RPMI7951 (cell line): ENCODE data around the gene ZNF830. TPM values are rescaled to one million over a fixed set of nuclear protein-coding genes. Genes with fewer than 3 reads are reported as not detected.
"Not testable (repeated sequence)": the region's sequence is repeated elsewhere in the genome, so short reads cannot be mapped to it uniquely, and the experiment has no call there.

Experiments
- DNase-seq: peaks from one replicate; pipeline ENCODE4 v3.0.0-alpha.2; 2012; ENCODE audit warnings: low read depth
- total RNA-seq: library from RNA; depleted of rRNA; stranded (reverse); fragments of >200 nt; shearing (Covaris generic); gene quantifications from 2 replicates; pipeline ENCODE4 v1.2.3, GENCODE V29; 2014; rRNA removed

The ZNF830 gene, protein sequence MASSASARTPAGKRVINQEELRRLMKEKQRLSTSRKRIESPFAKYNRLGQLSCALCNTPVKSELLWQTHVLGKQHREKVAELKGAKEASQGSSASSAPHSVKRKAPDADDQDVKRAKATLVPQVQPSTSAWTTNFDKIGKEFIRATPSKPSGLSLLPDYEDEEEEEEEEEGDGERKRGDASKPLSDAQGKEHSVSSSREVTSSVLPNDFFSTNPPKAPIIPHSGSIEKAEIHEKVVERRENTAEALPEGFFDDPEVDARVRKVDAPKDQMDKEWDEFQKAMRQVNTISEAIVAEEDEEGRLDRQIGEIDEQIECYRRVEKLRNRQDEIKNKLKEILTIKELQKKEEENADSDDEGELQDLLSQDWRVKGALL
- total RNA-seq = 10.6 and 11.8 TPM in 2 replicates

DNA sequence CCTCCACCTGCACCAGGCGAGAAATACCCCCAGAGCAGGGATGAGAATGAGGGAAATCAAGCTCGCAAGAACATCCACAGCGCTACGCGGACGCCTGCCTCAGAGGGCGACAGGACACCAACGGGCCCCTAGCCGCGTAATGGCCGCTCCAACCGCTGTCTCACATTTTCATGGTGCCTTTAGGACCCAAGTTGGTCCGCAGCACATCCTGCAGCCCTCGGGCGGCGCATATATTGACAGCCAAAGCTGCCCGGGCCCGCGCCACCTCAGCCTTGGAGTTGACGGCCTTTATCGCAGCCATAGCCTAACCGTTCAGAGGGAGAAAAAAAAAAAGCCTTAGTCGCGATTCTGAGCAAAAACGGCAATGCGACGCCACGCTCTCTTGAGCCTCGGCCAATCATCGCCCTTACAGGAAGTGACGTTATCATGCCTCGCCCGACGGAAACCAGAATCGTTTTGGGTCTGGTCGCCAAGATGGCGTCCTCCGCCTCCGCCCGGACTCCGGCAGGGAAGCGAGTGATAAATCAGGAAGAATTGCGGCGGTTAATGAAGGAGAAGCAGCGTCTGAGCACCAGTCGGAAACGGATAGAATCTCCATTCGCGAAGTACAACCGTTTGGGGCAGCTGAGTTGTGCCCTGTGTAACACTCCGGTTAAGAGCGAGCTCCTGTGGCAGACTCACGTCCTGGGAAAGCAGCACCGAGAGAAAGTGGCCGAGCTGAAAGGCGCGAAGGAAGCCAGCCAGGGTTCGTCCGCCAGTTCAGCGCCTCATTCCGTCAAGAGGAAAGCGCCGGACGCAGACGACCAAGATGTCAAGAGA is at the start of gene ZNF830, which contains the start of gene CCT6B:
Gene ZNF830, plus strand, starts transcription at position 448 of the 819 bp plus-strand sequence. Its CDS starts 27 bp downstream, at position 475.
Gene CCT6B, minus strand, starts transcription at position 368 of the 819 bp plus-strand sequence. Its CDS starts 67 bp downstream, at position 301.
- peak; percentile 91 for DNase-seq

DNA sequence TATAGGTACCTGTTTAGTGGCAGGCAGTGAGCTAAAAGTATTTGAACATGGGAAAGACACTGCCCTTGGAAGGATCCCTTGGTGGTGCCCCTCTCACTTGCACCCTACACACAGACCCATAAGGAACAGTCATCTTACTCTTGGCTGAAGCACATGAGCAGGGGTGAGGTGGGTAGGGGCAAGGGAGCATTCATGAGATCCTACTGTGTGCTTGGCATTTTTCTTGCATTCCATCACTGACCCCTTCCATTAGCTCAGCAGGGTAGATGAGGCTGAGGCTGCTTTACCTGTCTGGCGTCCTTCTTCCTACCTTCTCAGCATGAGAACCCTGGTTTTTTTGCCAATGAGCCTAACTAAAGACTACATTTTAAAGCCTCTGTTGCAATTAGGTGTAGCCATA is 48.3 kb upstream of the ZNF830 start:
- no peak for DNase-seq

DNA sequence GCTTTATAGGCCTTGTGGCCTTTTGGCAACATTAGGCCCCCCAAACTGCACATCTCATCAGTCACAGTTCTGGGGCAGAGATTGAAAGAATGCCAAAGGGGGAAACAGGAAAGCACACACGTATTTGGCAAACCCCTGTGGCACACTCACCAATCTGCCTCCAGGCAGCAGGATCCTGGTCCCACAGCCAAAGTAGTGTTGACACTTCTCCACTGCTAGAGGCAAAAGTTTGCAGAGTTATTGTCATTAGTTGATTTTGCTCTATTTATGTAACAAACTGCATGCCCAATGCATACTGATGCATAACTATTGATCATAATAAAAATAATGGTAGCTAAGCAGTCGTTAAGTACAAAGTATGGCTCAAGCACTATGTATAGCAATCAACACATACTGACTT is 45.2 kb upstream of the ZNF830 start:
- DNase-seq = no peak

DNA sequence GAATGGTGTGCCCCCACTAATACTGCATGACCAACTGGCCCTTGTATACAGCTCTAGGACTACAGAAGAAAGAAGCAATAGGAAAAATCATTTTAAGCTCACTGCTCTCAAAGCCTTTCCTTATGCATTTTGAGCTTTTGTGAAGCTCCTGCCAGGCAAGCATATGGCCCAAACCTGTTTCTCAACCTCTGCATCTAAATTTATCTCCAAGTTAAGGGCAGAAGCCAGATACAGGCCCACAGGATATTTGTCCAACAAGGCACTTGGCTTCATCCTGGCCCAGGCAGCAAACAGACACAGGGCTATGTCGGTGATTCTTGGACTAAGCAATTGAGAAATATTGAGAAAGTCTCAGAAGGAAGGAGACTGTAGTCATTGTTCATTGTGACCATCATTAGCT is 44.0 kb upstream of the ZNF830 start:
- DNase-seq = no peak

- DNase-seq = no peak
Observed at GRCh38 chr17:34920676-34921075, 40.7 kb upstream of the ZNF830 start.

- DNase-seq = no peak
Observed at GRCh38 chr17:34926661-34927060, 34.7 kb upstream of the ZNF830 start.

- DNase-seq = no peak
Observed at GRCh38 chr17:34930283-34930682, 31.1 kb upstream of the ZNF830 start.

DNA sequence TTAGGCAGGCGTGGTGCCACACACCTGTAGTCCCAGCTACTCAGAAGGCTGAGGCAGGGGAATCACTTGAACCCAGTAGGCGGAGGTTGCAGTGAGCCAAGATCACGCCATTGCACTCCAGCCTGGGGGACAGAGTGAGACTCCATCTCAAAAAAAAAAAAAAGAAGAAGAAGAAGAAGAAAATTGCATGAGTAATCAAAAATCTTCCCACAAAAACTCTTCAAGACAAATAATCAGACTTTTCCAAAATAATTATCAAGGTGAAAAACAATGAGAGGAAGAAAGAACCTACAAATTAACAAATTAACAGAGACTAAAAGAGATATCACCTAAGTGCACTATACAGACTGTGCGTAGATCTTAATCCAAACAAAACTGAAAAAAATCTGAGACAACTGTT is 10.6 kb upstream of the ZNF830 start:
- not testable (repeated sequence) for DNase-seq

DNA sequence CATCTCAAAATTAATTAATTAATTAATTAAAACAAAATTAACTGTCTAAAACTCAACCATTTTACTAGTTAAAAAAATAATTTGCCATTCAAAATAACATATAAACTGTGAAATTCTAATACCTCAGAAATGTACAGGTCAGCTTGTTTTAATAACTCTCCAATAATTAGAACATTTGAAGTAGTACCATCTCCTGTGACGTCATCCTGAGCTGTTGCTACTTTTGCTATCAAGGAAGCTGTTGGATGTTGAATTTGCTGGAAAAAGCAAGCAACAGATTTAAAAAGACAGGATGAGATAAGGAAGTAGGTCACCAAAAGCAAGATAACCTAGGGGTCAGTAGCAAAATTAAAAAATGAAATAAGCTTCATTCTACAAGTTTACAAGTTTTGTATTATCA is 2.9 kb upstream of the ZNF830 start:
- DNase-seq = no peak

DNA sequence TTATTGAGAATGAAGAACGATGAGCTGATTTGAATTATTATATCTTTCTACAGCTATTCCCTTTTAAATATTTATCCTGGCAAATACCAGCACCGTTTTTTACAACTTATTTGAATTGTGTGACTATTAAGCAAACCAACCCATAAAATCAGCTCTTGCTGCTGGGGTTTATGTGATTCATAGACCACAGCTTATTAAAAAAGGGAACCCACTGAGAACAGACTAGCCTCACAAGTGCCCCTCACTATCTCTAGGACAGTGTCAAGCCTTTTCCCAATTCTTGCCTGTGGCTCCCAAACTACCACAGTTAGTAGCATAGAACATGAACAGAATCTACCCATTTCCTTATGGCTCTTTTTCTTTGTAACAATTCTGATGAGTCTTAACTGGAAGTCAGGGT is 12.8 kb downstream of the ZNF830 start:
- no peak for DNase-seq

DNA sequence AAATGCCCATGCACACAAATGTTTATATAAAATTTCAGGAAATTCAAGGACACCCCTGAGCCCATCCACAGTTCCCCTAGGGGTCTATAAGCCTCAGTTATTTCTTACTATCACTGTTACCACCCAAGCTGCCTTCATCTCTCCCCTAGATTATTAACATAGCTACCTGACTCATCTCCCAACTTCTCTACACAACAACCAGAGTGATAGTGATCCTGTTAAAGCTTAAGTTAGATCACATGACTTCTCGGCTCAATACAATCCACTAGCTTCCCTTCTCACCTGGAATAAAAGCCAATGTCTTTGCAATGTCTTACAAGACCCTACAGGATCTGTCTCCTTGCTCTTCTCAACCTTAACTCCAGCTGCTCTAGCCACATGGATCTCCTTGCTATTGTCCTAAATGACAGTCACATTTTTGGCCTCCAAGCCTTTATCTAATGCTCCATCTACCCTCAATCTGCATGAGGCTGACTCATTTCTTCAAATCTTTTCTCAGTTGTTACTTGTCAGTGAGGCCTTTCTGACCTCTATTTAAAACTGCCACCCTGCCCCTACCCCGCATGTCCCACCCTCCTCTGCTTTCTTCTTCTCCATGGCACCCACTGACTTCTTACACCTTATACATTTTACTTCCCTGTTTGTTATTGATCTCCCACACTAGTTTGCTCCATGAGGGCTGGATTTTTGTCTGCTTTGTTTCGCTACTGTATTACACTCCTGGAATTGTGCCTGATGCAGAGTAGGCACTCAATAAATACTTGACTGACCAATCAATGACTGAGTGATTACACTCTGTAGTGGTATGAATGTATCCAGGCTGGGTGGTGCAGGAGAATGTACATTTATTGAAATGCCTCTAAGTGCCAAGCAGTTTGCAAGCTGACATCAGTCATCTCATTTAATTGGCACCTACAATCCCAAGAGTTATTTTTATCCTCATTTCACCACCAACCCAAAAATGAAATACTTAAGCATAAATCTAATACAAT is 13.8 kb downstream of the ZNF830 start:
- peak; percentile 10 for DNase-seq

DNA sequence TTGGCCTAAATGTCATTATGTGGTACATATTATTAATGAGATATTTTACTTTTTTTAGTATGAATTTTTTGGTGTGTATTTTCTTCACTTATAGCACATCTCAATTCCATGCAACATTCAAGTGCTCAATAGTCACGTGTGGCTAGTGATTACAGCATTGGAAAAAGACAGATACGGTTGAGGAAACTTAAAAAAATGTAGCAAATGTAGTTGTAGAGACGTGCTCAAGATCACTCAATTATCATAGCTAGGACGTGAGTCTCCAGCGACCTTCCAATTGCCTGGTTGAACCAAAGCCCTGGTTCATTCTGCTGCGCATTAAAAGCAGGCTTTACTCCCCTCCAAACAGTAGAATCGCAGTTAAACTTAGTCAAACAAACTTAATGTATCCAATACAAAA is 17.8 kb downstream of the ZNF830 start:
- DNase-seq = no peak

GRCh38 chr17:34979650-34980352 is 18.5 kb downstream of the ZNF830 start:
- no peak for DNase-seq

GRCh38 chr17:34980353-34980680 is 19.0 kb downstream of the ZNF830 start, which contains the start of gene LIG3:
LIG3 (plus strand) TSS chr17:34980512; CDS start chr17:34983006, 2,494 bp downstream.
- peak; percentile 88 for DNase-seq

DNA sequence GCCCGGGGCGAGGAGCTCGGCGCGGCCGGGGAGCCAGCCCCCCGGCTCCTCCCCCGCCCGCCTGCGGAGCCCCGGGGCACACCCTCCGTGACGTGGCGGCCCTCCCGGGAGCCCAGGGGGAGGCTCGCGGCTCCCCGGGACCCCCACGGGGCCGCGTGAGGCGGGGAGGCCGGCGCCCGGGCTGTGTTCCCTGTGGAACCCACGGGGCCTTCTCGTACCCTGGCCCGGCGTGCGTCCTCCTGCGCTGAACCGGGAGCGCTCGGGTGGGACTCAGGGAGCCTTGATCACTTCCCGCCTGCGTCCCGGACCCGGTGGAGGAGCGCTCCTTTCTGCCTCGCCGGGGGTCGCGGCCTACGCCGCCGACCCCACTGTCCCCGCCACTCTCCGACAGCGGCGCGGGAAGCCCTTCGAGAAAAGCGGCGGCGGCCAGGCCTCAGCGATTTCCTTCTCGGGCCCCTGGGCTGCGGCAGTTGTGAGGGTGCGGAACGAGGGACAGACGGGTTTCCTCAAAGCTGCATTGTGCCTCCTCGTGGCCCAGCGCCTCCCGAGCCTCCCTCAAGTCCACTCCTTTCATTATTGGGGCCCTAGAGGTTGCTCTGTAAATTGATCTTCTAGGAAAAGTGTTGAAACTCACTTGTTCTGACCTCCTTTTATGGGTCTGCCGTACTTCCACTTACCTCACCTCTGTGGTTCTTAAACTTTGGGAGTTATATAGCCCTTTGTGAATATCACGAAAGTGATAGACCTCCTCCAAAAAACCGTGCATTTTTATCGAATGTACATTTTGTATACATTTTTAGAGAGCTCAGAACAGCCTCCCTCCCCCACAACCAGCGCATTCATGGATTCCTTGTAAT is 19.6 kb downstream of the ZNF830 start:
- peak; percentile 68 for DNase-seq

GRCh38 chr17:34981538-34982241 is 20.4 kb downstream of the ZNF830 start:
- DNase-seq = no peak

DNA sequence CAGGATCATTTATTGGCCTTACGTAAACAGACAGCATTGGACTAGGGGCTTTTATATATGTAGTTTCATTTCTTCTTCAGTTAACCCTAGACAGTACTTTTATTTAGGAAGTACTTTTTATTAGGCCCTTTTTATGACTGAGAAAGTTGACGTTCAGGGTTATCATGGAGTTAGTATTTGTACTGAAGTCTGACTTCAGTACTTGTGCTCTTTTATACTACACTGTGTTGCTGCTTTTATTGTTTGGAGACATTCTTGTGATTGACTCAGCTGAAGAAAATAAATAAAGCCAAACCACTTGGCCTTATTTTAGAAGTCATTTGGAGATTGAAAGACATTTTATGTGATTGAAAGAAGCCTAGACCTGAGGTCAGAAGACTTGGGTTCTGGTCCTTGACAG is 25.9 kb downstream of the ZNF830 start:
- no peak for DNase-seq

DNA sequence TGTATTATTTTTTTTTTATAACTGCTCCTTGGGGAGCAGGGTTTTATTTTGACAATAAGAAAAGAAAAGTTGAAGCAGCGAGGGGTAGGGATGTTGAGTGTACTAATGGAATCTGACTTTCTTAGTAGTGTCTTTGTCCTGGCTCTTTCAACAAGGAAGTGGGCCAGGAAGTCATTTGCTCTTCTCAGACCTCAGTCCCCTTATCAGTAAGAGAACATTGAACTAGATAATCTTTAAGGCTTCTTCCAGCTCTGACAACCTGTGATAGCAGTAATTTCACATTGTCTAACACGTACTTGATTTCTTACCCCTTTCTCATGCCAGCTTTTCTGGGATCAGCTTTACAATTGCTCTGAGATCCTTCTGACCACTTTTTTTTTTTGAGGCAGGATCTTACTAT is 27.3 kb downstream of the ZNF830 start:
- DNase-seq = no peak

- no peak for DNase-seq
Observed at GRCh38 chr17:34989473-34989872, 28.1 kb downstream of the ZNF830 start.
